Measurements from ENCODE around the gene EHD1.

- TF ChIP-seq CTCF (IDR thresholded peaks at IDR 0.05) = no peak
- TF ChIP-seq ZFX (IDR thresholded peaks at IDR 0.05; ENCODE audit: borderline replicate concordance) = no peak
These were observed 33.3 kb upstream of the EHD1 start for GRCh38 chr11:64911689-64912088.

All from 22Rv1 (cell line).